ENCODE data around the gene PLCH2.

GRCh38 chr1:2469103-2469940, 6.8 kb upstream of the PLCH2 start:
- TF ChIP-seq CTCF (conservative IDR thresholded peaks at IDR 0.05; ENCODE audit: low read depth, low read length), result no peak
- TF ChIP-seq EZH2 (IDR thresholded peaks at IDR 0.05; ENCODE audit: borderline replicate concordance, low read depth, low read length, poor library complexity, severe bottlenecking), result no peak

Data from A673 (cell line).